ENCODE results near the gene PHACTR3.

The PHACTR3 gene

DNA sequence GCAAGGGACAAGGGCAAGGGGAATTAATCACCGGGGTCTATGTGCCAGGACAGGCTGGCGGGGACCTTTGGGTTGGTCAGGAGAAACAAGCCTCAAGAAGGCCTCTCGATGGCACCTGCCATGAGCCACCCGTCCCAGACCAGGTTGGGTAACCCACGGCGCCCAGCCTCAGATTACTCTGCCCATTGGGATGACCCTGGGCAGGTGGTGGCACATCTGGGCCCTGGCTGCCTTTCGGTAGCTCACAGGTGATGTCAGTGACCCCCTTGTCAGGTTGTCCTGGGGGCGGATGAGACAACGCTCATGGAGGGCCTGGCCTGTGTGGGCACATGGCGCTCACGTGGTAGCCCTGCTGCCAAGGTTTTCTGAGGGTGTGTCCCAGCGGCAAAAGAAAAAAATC lies 176.9 kb downstream of the PHACTR3 start:
- Histone ChIP-seq H3K27me3 (ENCODE audit: control insufficient read depth, low read length) (no peaks in the 10 kb centered on the region), H3K79me2 (ENCODE audit: control insufficient read depth, low read length) (no peaks in the 10 kb centered on the region), H3K27ac (ENCODE audit: low read depth, low read length) (no peak overlapping the region), H3F3A (ENCODE audit: control insufficient read depth, insufficient read depth) (no peaks in the 10 kb centered on the region), H4K20me1 (ENCODE audit: control insufficient read depth, insufficient read depth, low read depth, low read length) (no peaks in the 10 kb centered on the region), H3K4me2 (ENCODE audit: low read length) (no peak overlapping the region), H3K9me3 (ENCODE audit: control insufficient read depth, insufficient read depth, low read length) (no peaks in the 10 kb centered on the region), H3K4me1 (ENCODE audit: control insufficient read depth, low read length) (no peaks in the 10 kb centered on the region), H3K4me3 (ENCODE audit: low read length) (no peak overlapping the region), H3K36me3 (ENCODE audit: control insufficient read depth, low read length) (no peaks in the 10 kb centered on the region), H3K9me2 (replicated peaks; ENCODE audit: control insufficient read depth, low read length) (no peaks in the 10 kb centered on the region)
- TF ChIP-seq CTCF (IDR thresholded peaks at IDR 0.05; ENCODE audit: low read depth, low read length, poor library complexity, severe bottlenecking) (no peak), EZH2phosphoT487 (IDR thresholded peaks at IDR 0.05; ENCODE audit: borderline replicate concordance, low read length) (no peak)

GRCh38 chr20:59782986-59783640 lies 178.8 kb downstream of the PHACTR3 start:
- Histone ChIP-seq H3K4me1 (ENCODE audit: control insufficient read depth, low read length) (no peaks in the 10 kb centered on the region), H3K27ac (ENCODE audit: low read depth, low read length) (no peak overlapping the region), H3K4me2 (ENCODE audit: low read length) (no peak overlapping the region), H3K9me2 (replicated peaks; ENCODE audit: control insufficient read depth, low read length) (no peaks in the 10 kb centered on the region), H3K4me3 (ENCODE audit: low read length) (no peak overlapping the region), H4K20me1 (ENCODE audit: control insufficient read depth, insufficient read depth, low read depth, low read length) (no peaks in the 10 kb centered on the region), H3K79me2 (ENCODE audit: control insufficient read depth, low read length) (no peaks in the 10 kb centered on the region), H3F3A (ENCODE audit: control insufficient read depth, insufficient read depth) (no peaks in the 10 kb centered on the region), H3K9me3 (ENCODE audit: control insufficient read depth, insufficient read depth, low read length) (no peaks in the 10 kb centered on the region), H3K36me3 (ENCODE audit: control insufficient read depth, low read length) (no peaks in the 10 kb centered on the region), H3K27me3 (ENCODE audit: control insufficient read depth, low read length) (no peaks in the 10 kb centered on the region)
- TF ChIP-seq EZH2phosphoT487 (IDR thresholded peaks at IDR 0.05; ENCODE audit: borderline replicate concordance, low read length) (no peak), CTCF (IDR thresholded peaks at IDR 0.05; ENCODE audit: low read depth, low read length, poor library complexity, severe bottlenecking) (peak; percentile 85)

- Histone ChIP-seq H3K4me2 (ENCODE audit: low read length) (no peak overlapping the region), H3K27ac (ENCODE audit: low read depth, low read length) (no peak overlapping the region), H3K36me3 (ENCODE audit: control insufficient read depth, low read length) (no peaks in the 10 kb centered on the region), H3K79me2 (ENCODE audit: control insufficient read depth, low read length) (no peaks in the 10 kb centered on the region), H4K20me1 (ENCODE audit: control insufficient read depth, insufficient read depth, low read depth, low read length) (no peaks in the 10 kb centered on the region), H3K27me3 (ENCODE audit: control insufficient read depth, low read length) (no peaks in the 10 kb centered on the region), H3F3A (ENCODE audit: control insufficient read depth, insufficient read depth) (no peaks in the 10 kb centered on the region), H3K9me3 (ENCODE audit: control insufficient read depth, insufficient read depth, low read length) (no peaks in the 10 kb centered on the region), H3K9me2 (replicated peaks; ENCODE audit: control insufficient read depth, low read length) (no peaks in the 10 kb centered on the region), H3K4me3 (ENCODE audit: low read length) (no peak overlapping the region), H3K4me1 (ENCODE audit: control insufficient read depth, low read length) (no peaks in the 10 kb centered on the region)
- no peak for TF ChIP-seq EZH2phosphoT487 (IDR thresholded peaks at IDR 0.05; ENCODE audit: borderline replicate concordance, low read length)
- no peak for TF ChIP-seq CTCF (IDR thresholded peaks at IDR 0.05; ENCODE audit: low read depth, low read length, poor library complexity, severe bottlenecking)
These were observed 179.3 kb downstream of the PHACTR3 start for GRCh38 chr20:59783641-59784010.
